ENCODE results near the gene STAT1.

The STAT1 gene

GRCh38 chr2:191015239-191015638, 1.3 kb upstream of the STAT1 start:
- H3K27ac ChIP-seq (ENCODE audit: insufficient read depth in 1 of 2, low read depth in 1 of 2, low read length in 2 of 2, poor library complexity in 1 of 2, severe bottlenecking in 2 of 2) = no peak overlapping the region
- no peak overlapping the region for H3K4me3 ChIP-seq (ENCODE audit: control insufficient read depth in 1 of 7, extremely low read depth in 1 of 7, insufficient read depth in 4 of 7, low read depth in 2 of 7, low read length in 6 of 7)
- POLR2A ChIA-PET = no interaction called here
- WGBS (ENCODE audit: insufficient coverage) = 85% methylated on average over 2 of the region's 2 CpGs
- H3K36me3 ChIP-seq (ENCODE audit: control insufficient read depth in 4 of 4, insufficient read depth in 4 of 4, low read length in 3 of 4) = peaks cover 0 to 12% (median 9%) of the 10 kb centered on the region in 4 experiments
- H3K27me3 ChIP-seq (replicated peaks in 2 of 5; ENCODE audit: control insufficient read depth in 4 of 5, insufficient read depth in 5 of 5, low read length in 4 of 5) = no peaks in the 10 kb centered on the region
- peaks cover 16 to 48% (median 36%) of the 10 kb centered on the region in 4 experiments for H3K4me1 ChIP-seq (ENCODE audit: control extremely low read depth in 1 of 4, control insufficient read depth in 4 of 4, insufficient read depth in 4 of 4, low read length in 3 of 4)
- no peaks in the 10 kb centered on the region for H3K9me3 ChIP-seq (ENCODE audit: control extremely low read depth in 1 of 5, control insufficient read depth in 4 of 5, insufficient read depth in 2 of 5, low read depth in 1 of 5, low read length in 4 of 5)
- peak in 1 of 3 donors; percentile 31 for DNase-seq
- CTCF ChIA-PET = interaction anchor here (0.9 to 1.4 kb wide), 3 partner anchors 8 to 38 kb away, joined by 3 to 5 read pairs (median 4); no protein-coding TSS in a partner anchor

- Histone ChIP-seq H3K27me3 (replicated peaks in 2 of 5; ENCODE audit: control insufficient read depth in 4 of 5, insufficient read depth in 5 of 5, low read length in 4 of 5) (no peaks in the 10 kb centered on the region), H3K27ac (ENCODE audit: insufficient read depth in 1 of 2, low read depth in 1 of 2, low read length in 2 of 2, poor library complexity in 1 of 2, severe bottlenecking in 2 of 2) (peak overlapping the region; percentile 86 to 93), H3K9me3 (ENCODE audit: control extremely low read depth in 1 of 5, control insufficient read depth in 4 of 5, insufficient read depth in 2 of 5, low read depth in 1 of 5, low read length in 4 of 5) (no peaks in the 10 kb centered on the region), H3K4me1 (ENCODE audit: control extremely low read depth in 1 of 4, control insufficient read depth in 4 of 4, insufficient read depth in 4 of 4, low read length in 3 of 4) (peaks cover 16 to 43% (median 33%) of the 10 kb centered on the region in 4 experiments), H3K4me3 (ENCODE audit: control insufficient read depth in 1 of 7, extremely low read depth in 1 of 7, insufficient read depth in 4 of 7, low read depth in 2 of 7, low read length in 6 of 7) (peak overlapping the region in 6 of 7 experiments; percentile 56 to 100 (median 98)), H3K36me3 (ENCODE audit: control insufficient read depth in 4 of 4, insufficient read depth in 4 of 4, low read length in 3 of 4) (peaks cover 6 to 16% (median 13%) of the 10 kb centered on the region in 4 experiments)
- no peak for DNase-seq
- CTCF ChIA-PET = interaction anchor here (0.8 to 1.4 kb wide), 9 partner anchors 8 to 43 kb away, joined by 3 to 5 read pairs (median 4); no protein-coding TSS in a partner anchor
- POLR2A ChIA-PET = interaction anchor here (0.6 kb wide), 1 partner anchor 665 kb away, joined by 3 read pairs; no protein-coding TSS in a partner anchor
- WGBS (ENCODE audit: insufficient coverage) = 67% methylated on average over 4 of the region's 4 CpGs
Observed at GRCh38 chr2:191014653-191015020, 666 bp upstream of the STAT1 start.

- Histone ChIP-seq H3K27ac (ENCODE audit: insufficient read depth in 1 of 2, low read depth in 1 of 2, low read length in 2 of 2, poor library complexity in 1 of 2, severe bottlenecking in 2 of 2) (peak overlapping the region; percentile 82 to 93), H3K4me3 (ENCODE audit: control insufficient read depth in 1 of 7, extremely low read depth in 1 of 7, insufficient read depth in 4 of 7, low read depth in 2 of 7, low read length in 6 of 7) (peak overlapping the region; percentile 83 to 100 (median 98)), H3K4me1 (ENCODE audit: control extremely low read depth in 1 of 4, control insufficient read depth in 4 of 4, insufficient read depth in 4 of 4, low read length in 3 of 4) (peaks cover 16 to 34% (median 31%) of the 10 kb centered on the region in 4 experiments), H3K36me3 (ENCODE audit: control insufficient read depth in 4 of 4, insufficient read depth in 4 of 4, low read length in 3 of 4) (peaks cover 7 to 23% (median 17%) of the 10 kb centered on the region in 4 experiments), H3K27me3 (replicated peaks in 2 of 5; ENCODE audit: control insufficient read depth in 4 of 5, insufficient read depth in 5 of 5, low read length in 4 of 5) (no peaks in the 10 kb centered on the region), H3K9me3 (ENCODE audit: control extremely low read depth in 1 of 5, control insufficient read depth in 4 of 5, insufficient read depth in 2 of 5, low read depth in 1 of 5, low read length in 4 of 5) (no peaks in the 10 kb centered on the region)
- DNase-seq = peak in 2 of 3 donors; percentile 13 to 20
- CTCF ChIA-PET = interaction anchor here (0.9 to 1.4 kb wide), 3 partner anchors 19 to 39 kb away, joined by 4 to 5 read pairs (median 4); no protein-coding TSS in a partner anchor
- POLR2A ChIA-PET = interaction anchor here (1.0 kb wide), 1 partner anchor 66 kb away, joined by 3 read pairs; no protein-coding TSS in a partner anchor
- 0% methylated on average over 10 of the region's 14 CpGs for WGBS (ENCODE audit: insufficient coverage)
Observed at GRCh38 chr2:191013682-191013931, 364 bp downstream of the STAT1 start.

- Histone ChIP-seq H3K4me1 (ENCODE audit: control extremely low read depth in 1 of 4, control insufficient read depth in 4 of 4, insufficient read depth in 4 of 4, low read length in 3 of 4) (peaks cover 16 to 33% (median 30%) of the 10 kb centered on the region in 4 experiments), H3K9me3 (ENCODE audit: control extremely low read depth in 1 of 5, control insufficient read depth in 4 of 5, insufficient read depth in 2 of 5, low read depth in 1 of 5, low read length in 4 of 5) (no peaks in the 10 kb centered on the region), H3K27ac (ENCODE audit: insufficient read depth in 1 of 2, low read depth in 1 of 2, low read length in 2 of 2, poor library complexity in 1 of 2, severe bottlenecking in 2 of 2) (peak overlapping the region; percentile 82 to 93), H3K27me3 (replicated peaks in 2 of 5; ENCODE audit: control insufficient read depth in 4 of 5, insufficient read depth in 5 of 5, low read length in 4 of 5) (no peaks in the 10 kb centered on the region), H3K36me3 (ENCODE audit: control insufficient read depth in 4 of 4, insufficient read depth in 4 of 4, low read length in 3 of 4) (peaks cover 11 to 28% (median 19%) of the 10 kb centered on the region in 4 experiments), H3K4me3 (ENCODE audit: control insufficient read depth in 1 of 7, extremely low read depth in 1 of 7, insufficient read depth in 4 of 7, low read depth in 2 of 7, low read length in 6 of 7) (peak overlapping the region; percentile 83 to 100 (median 98))
- 48% methylated on average over 7 of the region's 14 CpGs for WGBS (ENCODE audit: insufficient coverage)
- POLR2A ChIA-PET = interaction anchor here (0.6 to 1.0 kb wide), 2 partner anchors 66 to 1404 kb away, joined by 3 read pairs; no protein-coding TSS in a partner anchor
- CTCF ChIA-PET = interaction anchor here (0.7 to 2.1 kb wide), 11 partner anchors 10 to 188 kb away, joined by 3 to 10 read pairs (median 3); no protein-coding TSS in a partner anchor
- peak in 1 of 3 donors; percentile 34 for DNase-seq
Observed at GRCh38 chr2:191012845-191013681, 908 bp downstream of the STAT1 start.

- peaks cover 12 to 35% (median 24%) of the 10 kb centered on the region in 4 experiments for H3K36me3 ChIP-seq (ENCODE audit: control insufficient read depth in 4 of 4, insufficient read depth in 4 of 4, low read length in 3 of 4)
- no peaks in the 10 kb centered on the region for H3K9me3 ChIP-seq (ENCODE audit: control extremely low read depth in 1 of 5, control insufficient read depth in 4 of 5, insufficient read depth in 2 of 5, low read depth in 1 of 5, low read length in 4 of 5)
- CTCF ChIA-PET = interaction anchor here (0.7 to 2.1 kb wide), 11 partner anchors 10 to 187 kb away, joined by 3 to 10 read pairs (median 3); no protein-coding TSS in a partner anchor
- no peak overlapping the region for H3K27ac ChIP-seq (ENCODE audit: insufficient read depth in 1 of 2, low read depth in 1 of 2, low read length in 2 of 2, poor library complexity in 1 of 2, severe bottlenecking in 2 of 2)
- POLR2A ChIA-PET = interaction anchor here (0.6 to 0.7 kb wide), 2 partner anchors 8 to 1404 kb away, joined by 3 read pairs; no protein-coding TSS in a partner anchor
- no CpG with 5 or more reads among the region's 3 CpGs for WGBS (ENCODE audit: insufficient coverage)
- DNase-seq = no peak
- peak overlapping the region in 5 of 7 experiments; percentile 0 to 100 (median 99) for H3K4me3 ChIP-seq (ENCODE audit: control insufficient read depth in 1 of 7, extremely low read depth in 1 of 7, insufficient read depth in 4 of 7, low read depth in 2 of 7, low read length in 6 of 7)
- peaks cover 16 to 33% (median 30%) of the 10 kb centered on the region in 4 experiments for H3K4me1 ChIP-seq (ENCODE audit: control extremely low read depth in 1 of 4, control insufficient read depth in 4 of 4, insufficient read depth in 4 of 4, low read length in 3 of 4)
- no peaks in the 10 kb centered on the region for H3K27me3 ChIP-seq (replicated peaks in 2 of 5; ENCODE audit: control insufficient read depth in 4 of 5, insufficient read depth in 5 of 5, low read length in 4 of 5)
Observed at GRCh38 chr2:191012346-191012745, 1.6 kb downstream of the STAT1 start.

- peaks cover 16 to 33% (median 30%) of the 10 kb centered on the region in 4 experiments for H3K4me1 ChIP-seq (ENCODE audit: control extremely low read depth in 1 of 4, control insufficient read depth in 4 of 4, insufficient read depth in 4 of 4, low read length in 3 of 4)
- no peaks in the 10 kb centered on the region for H3K27me3 ChIP-seq (replicated peaks in 2 of 5; ENCODE audit: control insufficient read depth in 4 of 5, insufficient read depth in 5 of 5, low read length in 4 of 5)
- no peak for DNase-seq
- 98% methylated on average over 7 of the region's 14 CpGs for WGBS (ENCODE audit: insufficient coverage)
- H3K4me3 ChIP-seq (ENCODE audit: control insufficient read depth in 1 of 7, extremely low read depth in 1 of 7, insufficient read depth in 4 of 7, low read depth in 2 of 7, low read length in 6 of 7) = no peak overlapping the region
- H3K9me3 ChIP-seq (ENCODE audit: control extremely low read depth in 1 of 5, control insufficient read depth in 4 of 5, insufficient read depth in 2 of 5, low read depth in 1 of 5, low read length in 4 of 5) = peaks cover 0 to 2% (median 0%) of the 10 kb centered on the region in 5 experiments
- H3K36me3 ChIP-seq (ENCODE audit: control insufficient read depth in 4 of 4, insufficient read depth in 4 of 4, low read length in 3 of 4) = peaks cover 18 to 46% (median 34%) of the 10 kb centered on the region in 4 experiments
- CTCF ChIA-PET = interaction anchor here (0.8 to 2.1 kb wide), 4 partner anchors 15 to 41 kb away, joined by 3 to 10 read pairs (median 4); no protein-coding TSS in a partner anchor
- POLR2A ChIA-PET = no interaction called here
- H3K27ac ChIP-seq (ENCODE audit: insufficient read depth in 1 of 2, low read depth in 1 of 2, low read length in 2 of 2, poor library complexity in 1 of 2, severe bottlenecking in 2 of 2) = no peak overlapping the region
Observed at GRCh38 chr2:191010887-191011885, 2.8 kb downstream of the STAT1 start.
